Upper lobe of right lung (tissue), 1 donor: Measurements from ENCODE around the gene DHRS12. TPM values are rescaled to one million over a fixed set of nuclear protein-coding genes. Genes with fewer than 3 reads are reported as not detected.

ENCODE experiments used
- ATAC-seq: fragments of 200-7000 bp; cut with Tn5 transposase; one replicate; pipeline ENCODE4 v1.9.1; 2020; ENCODE audit warnings: mild to moderate bottlenecking, moderate library complexity
- DNase-seq: peaks from one replicate; pipeline ENCODE4 v3.0.0-alpha.2; 2020
- H3K27ac ChIP-seq: fragments of 200-600 bp; one replicate; pipeline ENCODE4 v1.8.0; 2022
- H3K27me3 ChIP-seq: fragments of 200-600 bp; one replicate; pipeline ENCODE4 v1.8.0; 2022; ENCODE audit warnings: mild to moderate bottlenecking
- H3K36me3 ChIP-seq: fragments of 200-600 bp; one replicate; pipeline ENCODE4 v1.8.0; 2022
- H3K4me1 ChIP-seq: fragments of 200-600 bp; one replicate; pipeline ENCODE4 v1.8.0; 2022
- H3K4me3 ChIP-seq: fragments of 200-600 bp; one replicate; pipeline ENCODE4 v1.8.0; 2022; ENCODE audit warnings: mild to moderate bottlenecking
- H3K9me3 ChIP-seq: fragments of 200-600 bp; one replicate; pipeline ENCODE4 v1.8.0; 2022
- CTCF ChIP-seq: fragments of 200-600 bp; IDR thresholded peaks from one replicate; pipeline ENCODE4 v1.8.0; 2022; ENCODE audit warnings: antibody characterized with exemption
- intact Hi-C: fragments of 100-400 bp; cut with DNase I; formaldehyde crosslinking; loops from one replicate; pipeline ENCODE4 v1.11.0; 2022
- long read RNA-seq: library from polyadenylated mRNA; unstranded; transcript quantifications from one replicate; pipeline ENCODE4 v2.0.0, GENCODE V29; 2021
- total RNA-seq: library from RNA; stranded (reverse); fragmentation: NEBNext Ultra II Directional; extraction: Animal tissue kit (Norgen Biotek cat#: 25700); gene quantifications from one replicate; pipeline ENCODE4 v1.2.1, GENCODE V29; 2021
- donor health status: DM: no; HTN: yes; CAD: no; lungs with severe emphysema.

The DHRS12 gene, protein sequence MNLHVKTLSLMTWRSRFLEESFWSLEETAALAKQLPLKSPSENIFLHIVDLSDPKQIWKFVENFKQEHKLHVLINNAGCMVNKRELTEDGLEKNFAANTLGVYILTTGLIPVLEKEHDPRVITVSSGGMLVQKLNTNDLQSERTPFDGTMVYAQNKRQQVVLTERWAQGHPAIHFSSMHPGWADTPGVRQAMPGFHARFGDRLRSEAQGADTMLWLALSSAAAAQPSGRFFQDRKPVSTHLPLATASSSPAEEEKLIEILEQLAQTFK
- total RNA-seq: 14.9 TPM
- long read RNA-seq, partial matches to known transcripts: 1 of 22 reads
- long read RNA-seq, other reads (novel, unspliced or antisense): 16 of 22 reads

DNA sequence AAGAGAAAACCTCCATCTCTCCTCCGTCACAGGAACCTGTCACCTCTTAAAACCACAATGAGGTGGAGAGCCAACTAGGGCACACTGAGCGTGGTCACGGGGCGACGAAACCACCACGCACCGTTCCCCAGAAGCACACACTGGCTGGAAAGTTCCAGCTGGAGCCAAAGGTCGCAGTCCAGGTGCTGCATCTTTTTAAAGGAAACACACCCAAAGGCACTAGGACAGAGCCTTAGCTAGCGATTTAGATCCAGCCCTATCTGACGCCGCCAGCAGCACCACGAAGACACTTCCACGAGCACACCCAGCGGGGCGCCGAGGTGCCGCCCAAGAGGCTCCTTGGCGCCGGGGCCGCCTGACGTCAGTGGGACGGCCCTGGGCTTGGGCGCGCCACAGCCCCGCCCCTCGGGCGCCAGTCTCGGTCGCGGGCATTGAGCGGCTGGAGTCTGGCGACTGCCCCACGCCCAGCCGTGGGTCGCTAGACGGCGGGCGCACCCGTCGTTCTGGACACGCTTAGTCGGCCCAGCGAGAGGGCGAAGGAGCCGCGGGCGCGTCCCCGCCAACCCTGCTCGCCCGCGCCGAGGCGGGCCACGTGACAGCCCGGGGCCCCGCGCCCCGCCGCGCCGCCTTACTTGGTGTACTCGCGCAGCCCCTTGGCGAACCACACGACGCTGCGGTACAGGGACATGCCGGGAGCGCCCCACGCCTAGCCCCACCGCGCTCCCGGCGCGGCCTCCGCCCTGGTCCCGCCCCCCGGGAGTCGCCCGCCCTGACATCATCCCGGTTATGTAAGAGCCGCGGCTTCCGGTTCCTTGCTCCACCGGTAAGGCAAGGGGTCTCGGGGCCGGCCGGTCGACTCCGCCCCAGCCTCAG lies at the start of gene DHRS12:
Gene DHRS12 (minus strand): TSS at position 742 of the 873 bp plus-strand sequence. CDS start 4,504 bp downstream, outside the sequence.
- H3K4me3 ChIP-seq: peak within 1 kb of the TSS; percentile 57
- no peaks in the 10 kb centered on the region for H3K27me3 ChIP-seq
- intact Hi-C loops: no loop called here
- peak; percentile 92 for ATAC-seq
- DNase-seq: peak; percentile 96
- peaks cover 35% of the 10 kb centered on the region for H3K4me1 ChIP-seq
- peak within 1 kb of the TSS; percentile 99 for H3K27ac ChIP-seq
- no peak for TF ChIP-seq CTCF
- no peaks in the 10 kb centered on the region for H3K36me3 ChIP-seq
- no peaks in the 10 kb centered on the region for H3K9me3 ChIP-seq

DNA sequence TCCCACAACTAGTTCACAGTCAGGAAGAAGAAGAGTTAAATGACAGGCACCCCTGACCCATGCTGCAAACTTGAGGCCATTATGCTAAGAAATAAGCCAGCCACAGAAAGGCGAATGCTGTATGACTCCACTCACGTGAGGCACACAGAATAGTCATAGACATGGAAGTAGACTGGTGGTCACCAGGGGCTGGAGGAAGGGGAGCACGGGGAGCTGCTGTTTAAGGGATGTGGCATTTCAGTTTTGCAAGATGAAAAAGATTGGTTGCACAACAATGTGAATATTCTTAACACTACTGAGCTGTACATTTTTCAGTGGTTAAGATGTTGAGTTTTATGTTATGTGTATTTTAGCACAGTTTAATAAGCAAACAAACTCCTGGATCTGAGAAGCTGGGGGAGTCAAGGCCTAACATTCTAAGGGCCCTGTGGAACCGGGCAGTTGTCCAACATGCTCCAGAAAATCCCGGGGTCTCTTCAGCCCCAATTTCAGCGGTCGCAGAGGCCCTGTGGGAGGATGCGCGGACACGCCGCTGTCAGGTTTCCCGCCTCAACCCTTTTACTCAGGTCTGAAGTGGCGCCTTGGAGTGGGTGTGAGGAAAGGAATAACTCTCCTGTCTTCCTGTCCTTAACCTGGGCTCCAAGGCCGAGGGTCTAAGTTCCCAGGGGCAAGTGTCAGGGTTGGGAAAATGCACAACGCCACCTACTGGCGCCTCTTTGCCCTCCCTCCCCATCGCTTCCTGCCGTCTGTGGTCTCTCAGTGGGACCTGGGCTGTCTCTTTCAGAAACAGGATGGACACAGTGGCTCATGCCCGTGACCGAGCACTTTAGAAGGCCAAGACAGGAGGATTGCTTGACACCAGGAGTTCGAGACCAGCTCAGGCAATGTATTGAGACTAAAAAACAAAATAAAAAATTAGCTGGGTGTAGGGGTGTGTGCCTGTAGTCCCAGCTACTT lies 45.5 kb upstream of the DHRS12 start:
- intact Hi-C loops: no loop called here

DNA sequence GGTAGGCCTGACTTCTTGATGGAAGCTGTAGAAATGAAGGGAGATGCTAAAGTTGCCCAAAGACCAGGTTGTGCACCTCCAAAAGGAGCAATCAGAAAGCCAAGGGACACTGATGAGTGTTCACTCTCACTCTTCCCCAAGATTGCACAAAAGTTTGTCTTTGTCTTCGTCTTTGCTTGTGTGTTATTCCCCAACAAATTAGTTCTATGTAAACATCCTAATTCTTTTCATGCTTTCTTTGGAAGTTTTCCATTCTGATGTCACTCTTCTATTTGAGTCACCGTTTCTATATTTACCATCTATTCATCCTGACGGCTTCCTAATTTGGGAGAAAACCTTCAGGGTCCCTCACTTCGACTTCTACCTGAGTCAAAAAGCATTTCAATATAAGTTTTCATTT lies 44.7 kb upstream of the DHRS12 start:
- Histone ChIP-seq H3K27ac (no peak overlapping the region), H3K9me3 (no peaks in the 10 kb centered on the region), H3K27me3 (no peaks in the 10 kb centered on the region), H3K4me1 (peaks cover 6% of the 10 kb centered on the region), H3K4me3 (no peak overlapping the region), H3K36me3 (no peaks in the 10 kb centered on the region)
- no peak for TF ChIP-seq CTCF
- no peak for ATAC-seq
- DNase-seq: no peak
- intact Hi-C loops: no loop called here

More for the DNA sequence above, 45.5 kb upstream of the DHRS12 start:
- no peak overlapping the region for H3K27ac ChIP-seq
- TF ChIP-seq CTCF: peak; percentile 66
- ATAC-seq (peak; percentile 83), DNase-seq (peak; percentile 72)
- H3K36me3 ChIP-seq: no peaks in the 10 kb centered on the region
- no peaks in the 10 kb centered on the region for H3K9me3 ChIP-seq
- H3K4me1 ChIP-seq: peaks cover 6% of the 10 kb centered on the region
- no peaks in the 10 kb centered on the region for H3K27me3 ChIP-seq
- no peak overlapping the region for H3K4me3 ChIP-seq

GRCh38 chr13:51846756-51847155 lies 42.8 kb upstream of the DHRS12 start:
- ATAC-seq: no peak
- no peaks in the 10 kb centered on the region for H3K27me3 ChIP-seq
- H3K36me3 ChIP-seq: no peaks in the 10 kb centered on the region
- no peak overlapping the region for H3K27ac ChIP-seq
- intact Hi-C loops: no loop called here
- TF ChIP-seq CTCF: no peak
- no peak overlapping the region for H3K4me3 ChIP-seq
- no peak for DNase-seq
- no peaks in the 10 kb centered on the region for H3K9me3 ChIP-seq
- peaks cover 6% of the 10 kb centered on the region for H3K4me1 ChIP-seq

GRCh38 chr13:51845574-51846318 lies 41.8 kb upstream of the DHRS12 start:
- Histone ChIP-seq H3K9me3 (no peaks in the 10 kb centered on the region), H3K27ac (no peak overlapping the region), H3K36me3 (no peaks in the 10 kb centered on the region), H3K4me1 (peaks cover 6% of the 10 kb centered on the region), H3K27me3 (no peaks in the 10 kb centered on the region), H3K4me3 (no peak overlapping the region)
- no peak for DNase-seq
- no peak for ATAC-seq
- intact Hi-C loops: no loop called here
- no peak for TF ChIP-seq CTCF
